COLO668 (cell line): Measurements from ENCODE around the gene OTOR.

ENCODE experiments used
- DNase-seq: peaks from one replicate; lab custom pipeline; 2025; ENCODE audit not compliant: unreplicated experiment; lab: John Stamatoyannopoulos, UW

Gene OTOR

DNA sequence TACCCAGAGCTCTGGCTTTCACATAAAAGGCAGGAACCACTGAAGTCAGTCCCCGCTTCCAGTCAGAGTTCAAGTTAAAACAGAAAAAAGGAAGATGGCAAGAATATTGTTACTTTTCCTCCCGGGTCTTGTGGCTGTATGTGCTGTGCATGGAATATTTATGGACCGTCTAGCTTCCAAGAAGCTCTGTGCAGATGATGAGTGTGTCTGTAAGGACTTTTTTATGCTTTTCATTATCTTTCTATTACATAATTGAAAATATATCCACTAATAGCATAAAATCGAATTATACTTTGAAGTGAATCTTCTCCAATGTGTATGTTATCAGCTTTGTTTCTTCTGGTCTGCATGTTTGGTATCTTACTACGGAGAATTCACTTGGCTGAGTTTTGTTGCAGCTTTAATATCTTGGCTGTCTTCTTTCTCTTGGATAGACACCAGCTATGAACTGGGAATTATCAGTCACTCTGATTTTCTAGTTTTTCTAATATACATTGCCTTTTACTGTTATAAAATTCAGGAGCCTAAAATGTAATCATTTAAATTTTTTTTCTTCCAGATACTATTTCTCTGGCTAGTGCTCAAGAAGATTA is at the start of gene OTOR:
TSS of gene OTOR (plus strand) at position 51 of the 593 bp plus-strand sequence. CDS start at position 95, 44 bp downstream.
- no peak for DNase-seq

GRCh38 chr20:16699293-16699692 is 48.9 kb upstream of the OTOR start:
- no peak for DNase-seq

- peak; percentile 13 for DNase-seq
Observed at GRCh38 chr20:16701296-16701695, 46.9 kb upstream of the OTOR start.

DNA sequence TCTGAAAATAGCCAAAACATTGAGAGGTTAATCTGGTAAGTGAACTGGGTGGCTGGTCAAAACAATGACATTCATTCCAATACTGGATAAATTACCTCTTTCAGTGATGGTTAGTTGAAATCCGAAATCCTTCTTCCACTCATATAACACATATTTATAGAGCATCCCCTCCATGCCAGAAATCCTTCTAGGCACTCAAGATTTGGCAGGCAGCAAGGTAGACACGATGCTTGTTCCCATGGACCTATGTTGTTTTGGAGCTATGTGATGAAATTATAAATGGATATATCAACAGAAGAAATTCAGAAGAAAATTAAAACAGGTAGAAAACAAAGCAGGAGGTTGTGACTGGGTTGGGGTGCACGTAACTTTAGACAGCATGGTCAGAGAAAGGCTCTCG is 44.6 kb upstream of the OTOR start:
- no peak for DNase-seq

DNA sequence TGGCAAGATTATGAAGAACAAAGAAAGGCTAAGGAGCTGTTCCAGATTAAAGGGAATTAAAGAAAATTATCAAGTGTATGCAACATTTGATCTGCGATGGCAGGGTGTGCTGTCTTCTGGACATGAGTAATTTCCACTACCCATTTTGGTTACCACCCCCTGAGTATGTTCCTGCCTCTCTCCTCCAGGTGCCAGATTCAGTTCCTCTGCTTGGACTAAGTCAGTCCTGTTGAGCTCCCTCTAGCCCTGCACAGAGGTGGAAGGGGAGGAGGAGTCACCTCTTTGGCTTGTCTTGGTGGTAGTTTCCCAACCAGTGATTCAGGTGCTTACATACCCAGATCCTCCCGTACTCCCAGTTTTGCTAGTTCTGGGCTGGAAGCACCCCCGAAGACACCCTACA is 40.5 kb upstream of the OTOR start:
- no peak for DNase-seq

- no peak for DNase-seq
Observed at GRCh38 chr20:16708602-16709001, 39.6 kb upstream of the OTOR start.

DNA sequence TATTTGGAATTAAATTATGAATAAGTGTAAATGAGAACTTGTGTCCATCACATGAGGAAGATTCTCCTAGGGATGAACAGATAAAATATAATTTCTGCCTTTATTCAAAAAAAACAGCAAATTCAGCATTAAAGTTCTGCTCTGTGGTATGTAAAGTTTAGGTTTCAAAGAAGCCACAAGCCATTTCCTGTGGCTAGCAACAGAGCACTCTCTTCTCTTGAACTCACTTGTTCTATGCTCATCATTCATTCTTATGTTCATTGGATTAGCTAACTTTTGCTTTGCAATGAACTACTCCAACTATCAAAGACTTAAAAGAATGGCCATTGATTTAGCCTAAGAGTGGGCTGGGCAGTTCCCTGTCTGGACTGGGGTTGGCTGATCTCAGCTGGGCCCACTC is 39.1 kb upstream of the OTOR start:
- DNase-seq: no peak

- no peak for DNase-seq
Observed at GRCh38 chr20:16710781-16711180, 37.4 kb upstream of the OTOR start.

GRCh38 chr20:16711661-16712258 is 36.4 kb upstream of the OTOR start:
- DNase-seq: no peak

- no peak for DNase-seq
Observed at GRCh38 chr20:16712511-16712947, 35.6 kb upstream of the OTOR start.

GRCh38 chr20:16713066-16713465 is 35.1 kb upstream of the OTOR start:
- no peak for DNase-seq

DNA sequence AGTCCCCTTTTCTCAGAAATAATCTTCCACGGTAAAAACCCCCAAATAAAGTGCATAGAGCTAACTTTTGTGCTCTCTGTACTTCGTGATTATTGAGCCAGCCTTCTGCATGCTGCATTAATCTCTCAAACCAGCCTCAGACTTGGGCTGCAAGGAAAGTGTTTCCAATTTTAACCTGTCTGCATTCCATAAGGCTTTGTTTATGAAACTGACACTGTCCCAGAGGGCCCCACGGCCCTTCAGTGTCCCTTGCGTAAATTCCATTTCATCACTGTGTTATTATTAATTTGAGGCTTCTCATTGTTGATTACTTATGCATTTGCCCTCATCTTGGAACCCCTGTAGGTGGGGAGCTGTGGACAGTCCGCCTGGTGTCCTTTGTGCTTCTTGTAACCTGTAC is 33.9 kb upstream of the OTOR start:
- no peak for DNase-seq

GRCh38 chr20:16714751-16715150 is 33.4 kb upstream of the OTOR start:
- DNase-seq: no peak

DNA sequence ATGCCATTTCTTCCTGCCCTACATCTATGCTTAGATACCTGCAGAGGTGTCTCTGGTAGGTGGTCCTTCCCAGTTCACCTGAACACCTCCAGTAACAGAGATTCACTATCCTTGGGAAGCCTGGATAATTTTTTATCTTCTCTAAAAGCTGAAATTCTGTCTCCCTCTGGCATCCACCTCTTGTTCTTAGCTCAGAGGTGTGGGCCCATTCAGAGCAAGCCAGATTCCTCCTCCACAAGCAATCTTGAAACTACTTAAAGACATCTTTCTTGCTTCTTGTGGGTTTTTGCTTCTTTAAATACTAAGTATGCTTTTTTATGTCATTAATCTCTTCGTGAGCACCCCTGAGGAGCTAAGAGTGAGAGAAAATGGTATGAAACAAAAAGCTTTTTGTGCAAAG is 28.7 kb upstream of the OTOR start:
- DNase-seq: no peak

- no peak for DNase-seq
Observed at GRCh38 chr20:16729080-16729479, 19.1 kb upstream of the OTOR start.

DNA sequence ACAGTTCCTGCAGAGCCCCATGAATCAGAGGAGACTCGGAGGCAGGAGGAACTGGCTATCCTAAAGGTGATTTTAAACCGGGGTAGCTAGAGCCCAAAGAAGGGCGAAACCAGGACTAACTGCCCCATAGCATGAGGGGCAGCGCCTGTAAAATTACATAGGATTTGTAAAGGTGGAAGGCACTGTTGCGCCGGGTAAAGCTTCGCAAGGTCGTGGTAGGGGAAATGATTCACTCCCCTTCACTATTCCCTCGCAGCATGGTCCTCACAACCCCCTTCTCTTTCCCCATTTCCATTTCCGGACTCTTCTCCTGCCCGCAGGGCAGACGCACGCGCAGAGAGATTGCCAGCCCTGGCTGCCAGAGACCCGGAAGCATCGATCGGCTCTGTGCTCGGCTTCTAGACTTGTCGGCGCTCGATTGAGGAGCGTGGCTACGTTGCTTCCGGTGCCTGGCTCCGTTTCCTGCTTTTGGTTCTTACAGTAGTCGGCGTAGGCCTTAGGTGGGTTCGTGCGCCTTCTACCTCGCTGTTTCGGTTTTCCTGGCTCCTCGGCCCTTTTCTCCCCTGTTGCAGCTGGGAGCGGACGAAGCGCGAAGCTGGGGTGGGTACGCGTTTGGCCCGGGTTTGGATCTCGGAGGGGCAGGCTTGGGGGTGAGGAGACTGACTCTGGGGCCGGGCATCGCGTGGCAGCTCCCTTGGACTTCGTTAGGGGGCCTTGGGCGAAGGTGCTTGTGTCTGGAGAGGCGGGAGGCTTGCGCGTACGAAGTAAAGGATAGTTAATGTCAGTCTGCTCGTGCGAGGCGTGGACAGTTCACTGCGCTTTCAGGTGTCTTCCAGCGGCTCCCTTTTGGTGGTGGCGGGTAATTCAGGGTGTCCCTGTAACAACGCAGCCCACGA is 18.3 kb upstream of the OTOR start, which contains the start of gene SNRPB2:
TSS of gene SNRPB2 (plus strand) at position 462 of the 896 bp plus-strand sequence. CDS start 1,677 bp downstream, outside the sequence.
- DNase-seq: peak; percentile 96

DNA sequence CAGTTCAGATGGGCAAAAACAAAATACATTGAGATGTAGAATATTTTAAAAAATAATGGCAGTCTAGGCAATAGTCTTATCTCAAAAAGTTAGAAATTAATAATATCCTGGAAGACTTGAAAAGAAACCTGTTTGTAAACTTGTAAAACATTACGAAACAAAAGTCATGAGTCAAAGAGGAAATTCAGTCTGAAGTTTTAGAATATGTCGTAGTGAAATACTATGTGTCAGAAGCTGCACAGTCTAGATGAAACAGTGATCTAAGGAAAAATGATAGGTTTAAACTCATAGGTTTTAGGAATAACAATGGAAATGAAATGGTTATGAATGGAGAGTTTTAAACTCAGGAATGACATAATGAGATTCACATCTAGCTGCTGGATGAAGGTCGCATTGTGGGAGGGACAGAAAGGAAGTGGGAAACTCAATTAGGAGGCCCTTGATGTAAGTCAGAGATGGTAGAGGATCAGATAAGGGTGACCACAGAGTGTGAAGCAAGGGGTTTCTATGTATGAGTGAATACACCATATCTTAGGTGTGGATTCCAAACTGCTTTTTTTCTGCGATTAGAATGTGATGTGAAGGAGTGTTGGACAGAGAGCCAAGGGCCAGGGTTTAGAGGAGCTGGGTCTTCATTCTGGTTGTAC is 15.5 kb upstream of the OTOR start:
- DNase-seq: no peak

DNA sequence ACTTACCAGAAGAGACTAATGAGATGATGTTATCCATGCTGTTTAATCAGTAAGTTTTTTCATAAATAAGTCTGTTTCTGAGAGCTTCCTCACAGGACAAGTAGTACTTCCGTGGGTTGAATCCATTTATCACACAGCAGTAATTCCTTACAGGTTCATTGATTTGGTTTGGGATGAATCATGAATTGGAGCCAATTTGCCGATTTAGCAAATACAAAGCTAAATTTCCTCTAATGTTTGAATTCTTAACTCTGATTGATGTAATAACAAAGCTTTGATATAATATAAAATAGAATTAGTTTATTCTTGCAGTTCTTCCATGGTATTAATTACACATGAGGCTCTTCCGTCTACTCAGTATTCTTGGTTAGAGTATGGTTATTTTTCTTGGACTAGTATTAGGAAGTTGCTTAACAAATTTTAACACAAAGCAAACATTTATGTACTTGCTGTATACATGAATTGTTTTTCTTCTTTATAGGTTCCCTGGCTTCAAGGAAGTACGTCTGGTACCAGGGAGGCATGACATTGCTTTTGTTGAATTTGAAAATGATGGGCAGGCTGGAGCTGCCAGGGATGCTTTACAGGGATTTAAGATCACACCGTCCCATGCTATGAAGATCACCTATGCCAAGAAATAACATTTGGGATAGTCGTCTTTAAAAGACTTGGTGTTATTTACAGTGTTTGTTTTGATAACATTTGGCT is 7.6 kb upstream of the OTOR start:
- DNase-seq: no peak

DNA sequence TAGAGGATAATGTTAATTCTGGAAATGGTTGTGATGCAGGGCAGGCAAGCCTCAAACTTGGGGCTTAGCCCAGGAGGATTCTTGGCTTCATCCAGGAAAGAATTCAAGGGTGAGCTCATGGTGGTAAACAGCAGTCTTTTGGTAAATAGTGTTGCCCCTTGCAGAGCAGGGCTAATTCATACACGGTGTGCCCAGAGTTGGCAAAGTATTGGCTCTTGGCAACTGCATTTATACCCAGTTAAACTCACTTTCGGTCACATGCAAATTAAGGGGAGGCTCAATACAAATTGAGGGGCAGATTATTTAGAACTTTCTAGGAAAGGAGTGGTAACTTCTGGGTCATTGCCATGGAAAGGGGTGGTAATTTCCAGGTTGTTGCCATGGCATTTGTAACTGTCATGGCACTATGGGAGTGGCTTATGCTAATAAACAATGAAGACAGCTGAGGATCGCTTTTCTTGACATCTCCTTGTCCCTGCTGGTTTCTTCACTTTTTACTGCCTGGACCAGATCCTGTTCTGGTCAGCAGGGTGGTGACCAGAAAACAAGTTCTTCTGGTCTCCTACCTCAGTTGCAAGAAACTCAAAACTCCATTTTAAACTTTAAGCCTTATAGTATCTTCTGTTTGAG is 3.9 kb upstream of the OTOR start:
- no peak for DNase-seq

DNA sequence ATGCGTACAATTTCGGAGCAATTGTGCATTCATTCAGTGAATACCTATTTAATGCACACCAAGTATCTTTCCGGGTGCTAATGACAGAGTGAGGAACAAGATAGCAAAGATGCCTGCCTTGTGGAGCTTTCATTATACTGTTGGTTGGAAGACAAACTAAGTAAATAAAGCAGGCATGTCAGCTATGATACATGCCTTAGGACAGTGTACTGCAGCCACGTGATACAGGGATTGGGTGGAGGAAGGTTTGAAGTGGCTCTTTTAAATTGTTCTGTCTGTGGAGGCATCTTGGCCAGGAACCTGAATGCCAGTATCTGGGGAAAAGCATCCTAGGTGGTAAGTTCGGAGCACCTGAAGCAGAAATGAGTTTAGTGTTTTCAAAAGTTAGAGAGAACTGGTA is 3.0 kb upstream of the OTOR start:
- DNase-seq: no peak
